Endothelial cell of umbilical vein (primary cell): ENCODE data around the gene SIAH3. TPM values are rescaled to one million over a fixed set of nuclear protein-coding genes. Genes with fewer than 3 reads are reported as not detected.

Experiments
- BruUV-seq: library from RNA; stranded (reverse); fragments of 400-500 nt; replicated peaks from 2 replicates; lab custom pipeline; 2021; lab: Mats Ljungman, UMichigan
- CTCF ChIA-PET: fragments of 300-600, 350-600 bp; sonication (Branson Sonifier 250); formaldehyde crosslinking; loops from one replicate; lab custom pipeline; 2021; ENCODE audit warnings: antibody characterized with exemption, inconsistent platforms; lab: Charles Lee
- POLR2A ChIA-PET: fragments of 300-600, 350-600 bp; sonication (Branson Sonifier 250); formaldehyde crosslinking; loops from one replicate; lab custom pipeline; 2021; ENCODE audit warnings: antibody characterized with exemption, inconsistent platforms; lab: Charles Lee
- DNase-seq: peaks from one replicate; pipeline ENCODE4 v3.0.0-alpha.2; 2011; ENCODE audit warnings: low read depth, low spot score
- FAIRE-seq: peaks from 2 replicates; lab custom pipeline; 2011; peaks lifted over from hg19 to GRCh38; lab: Jason Lieb, UNC
- H2AFZ ChIP-seq: 2 replicates; pipeline ENCODE4 v1.6.0; 2012; ENCODE audit warnings: low read depth, low read length, control low read depth, inconsistent platforms
- H3K27ac ChIP-seq: 2 replicates; pipeline ENCODE4 v1.5.1; 2011; ENCODE audit warnings: low read depth, mild to moderate bottlenecking, control low read depth, low read length, moderate library complexity; ENCODE audit not compliant: insufficient read depth
- H3K27me3 ChIP-seq, 2 experiments: 2 replicates each; pipeline versions ENCODE4 v1.6.0 to v1.6.1; 2011; ENCODE audit warnings: low read length in 2 of 2, mixed read lengths in 1 of 2; ENCODE audit not compliant: control insufficient read depth in 2 of 2, insufficient read depth in 2 of 2
- H3K36me3 ChIP-seq, 2 experiments: 2 replicates in 1 of 2; 3 replicates in 1 of 2; pipeline ENCODE4 v1.5.1; 2011; ENCODE audit warnings: low read length in 2 of 2, mild to moderate bottlenecking in 1 of 2, moderate library complexity in 1 of 2; ENCODE audit not compliant: control insufficient read depth in 2 of 2, insufficient read depth in 2 of 2; ENCODE audit errors: extremely low read depth in 1 of 2
- H3K4me1 ChIP-seq: 3 replicates; pipeline ENCODE4 v1.5.1; 2011; ENCODE audit warnings: mild to moderate bottlenecking, low read length; ENCODE audit not compliant: control insufficient read depth, insufficient read depth; ENCODE audit errors: extremely low read depth
- H3K4me2 ChIP-seq: 2 replicates; pipeline ENCODE4 v1.6.1; 2011; ENCODE audit warnings: low read length, control low read depth, mixed read lengths; ENCODE audit not compliant: insufficient read depth
- H3K4me3 ChIP-seq, 3 experiments: fragments of 200-600 bp in 1 of 3; sonication (generic), shearing (Covaris generic) in 1 of 3; replicated peaks in 1 of 3; 2 replicates each; pipeline ENCODE4 v1.5.1; 2011 to 2016; ENCODE audit warnings: control low read depth in 3 of 3, low read length in 3 of 3, mild to moderate bottlenecking in 2 of 3, inconsistent platforms in 1 of 3, low read depth in 1 of 3, moderate library complexity in 1 of 3; ENCODE audit not compliant: insufficient read depth in 1 of 3
- H3K79me2 ChIP-seq: 2 replicates; pipeline ENCODE4 v1.6.0; 2012; ENCODE audit warnings: low read length, inconsistent platforms; ENCODE audit not compliant: control insufficient read depth, insufficient read depth
- H3K9ac ChIP-seq: replicated peaks from 2 replicates; pipeline ENCODE3; 2011; ENCODE audit warnings: low read length, control low read depth; ENCODE audit not compliant: insufficient read depth; ENCODE audit errors: extremely low read depth
- H3K9me1 ChIP-seq: replicated peaks from 3 replicates; pipeline ENCODE4 v1.6.0; 2011; ENCODE audit warnings: mild to moderate bottlenecking, low read length; ENCODE audit not compliant: control insufficient read depth, insufficient read depth; ENCODE audit errors: extremely low read depth
- H3K9me3 ChIP-seq: replicated peaks from 2 replicates; pipeline ENCODE4 v1.5.1; 2012; ENCODE audit warnings: low read length, inconsistent platforms; ENCODE audit not compliant: control insufficient read depth, insufficient read depth
- H4K20me1 ChIP-seq: replicated peaks from 2 replicates; pipeline ENCODE3; 2011; ENCODE audit warnings: mild to moderate bottlenecking, low read length; ENCODE audit not compliant: control insufficient read depth, insufficient read depth; ENCODE audit errors: extremely low read depth
- CTCF ChIP-seq, 2 donors: IDR thresholded peaks; 1 replicate in 1 of 2; 2 replicates in 1 of 2; pipeline ENCODE4 v1.5.1; 2011; ENCODE audit warnings: low read length in 2 of 2, mild to moderate bottlenecking in 2 of 2, moderate library complexity in 2 of 2, control low read depth in 1 of 2, inconsistent platforms in 1 of 2, low read depth in 1 of 2; ENCODE audit not compliant: insufficient read depth in 1 of 2; ENCODE audit errors: extremely low read depth in 1 of 2
- EZH2 ChIP-seq: IDR thresholded peaks from 2 replicates; pipeline ENCODE4 v1.6.1; 2012; ENCODE audit warnings: borderline replicate concordance, low read depth, mild to moderate bottlenecking, moderate library complexity, low read length, inconsistent platforms; ENCODE audit not compliant: severe bottlenecking
- FOS ChIP-seq: IDR thresholded peaks from 2 replicates; pipeline ENCODE4 v1.6.1; 2011; ENCODE audit warnings: mild to moderate bottlenecking, low read length, moderate library complexity, borderline replicate concordance; ENCODE audit not compliant: insufficient read depth
- GATA2 ChIP-seq: IDR thresholded peaks from 2 replicates; pipeline ENCODE4 v1.7.0; 2011; ENCODE audit warnings: low read depth, mild to moderate bottlenecking, moderate library complexity, mixed read lengths, low read length; ENCODE audit not compliant: insufficient read length, insufficient read depth
- JUN ChIP-seq: IDR thresholded peaks from 2 replicates; pipeline ENCODE4 v1.6.1; 2011; ENCODE audit warnings: borderline replicate concordance, low read depth; ENCODE audit not compliant: insufficient read length, insufficient read depth
- MAX ChIP-seq: IDR thresholded peaks from 2 replicates; pipeline ENCODE4 v1.6.1; 2011; ENCODE audit not compliant: insufficient read depth, insufficient read length
- MYC ChIP-seq: IDR thresholded peaks from one replicate; pipeline ENCODE4 v1.6.1; 2011; ENCODE audit warnings: mild to moderate bottlenecking, low read depth, low read length
- POLR2A ChIP-seq: IDR thresholded peaks from 2 replicates; pipeline ENCODE4 v1.6.1; 2012; ENCODE audit warnings: low read depth, mild to moderate bottlenecking, control low read depth, low read length
- POLR2AphosphoS5 ChIP-seq: IDR thresholded peaks from 2 replicates; pipeline ENCODE4 v1.6.1; 2012; ENCODE audit warnings: low read depth, mild to moderate bottlenecking, control low read depth, low read length, moderate library complexity; ENCODE audit not compliant: insufficient read depth
- dilution Hi-C: fragments of 300-500 bp; cut with MboI; formaldehyde crosslinking; loops from one replicate; pipeline ENCODE4 v1.15.0; 2019; ENCODE audit warnings: low sequenced_read_pairs; ENCODE audit not compliant: extremely low pct_ligation_motif_present
- intact Hi-C: fragments of 100-400 bp; cut with micrococcal nuclease; formaldehyde crosslinking; loops from one replicate; pipeline ENCODE4 v1.10.0; 2022
- polyA plus RNA-seq, 4 experiments: library from polyadenylated mRNA; depleted of rRNA in 3 of 4; stranded (reverse) in 3 of 4; unstranded in 1 of 4; fragments of >200 nt; gene quantifications; 2 replicates each; pipeline versions ENCODE4 v1.2.1 to v1.2.3, GENCODE V29; 2011 to 2012; ENCODE audit warnings: missing spikeins in 1 of 4
- total RNA-seq: library from RNA; stranded (reverse); gene quantifications from 2 replicates; pipeline ENCODE4 v1.2.3, GENCODE V29; 2021

The SIAH3 gene
- total and polyA plus RNA-seq, 2 donors (not counting 3 experiments of a cell fraction or from before 2014, with no cell fraction given) = 0.03 TPM; not detected in 1

- Histone ChIP-seq H3K9ac (no peak overlapping the region), H4K20me1 (no peaks in the 10 kb centered on the region), H3K27ac (no peak overlapping the region), H3K9me3 (no peaks in the 10 kb centered on the region), H3K36me3 (no peaks in the 10 kb centered on the region), H3K79me2 (no peaks in the 10 kb centered on the region), H2AFZ (no peak overlapping the region), H3K27me3 (no peaks in the 10 kb centered on the region), H3K9me1 (no peaks in the 10 kb centered on the region), H3K4me3 (no peak overlapping the region), H3K4me1 (no peaks in the 10 kb centered on the region), H3K4me2 (no peak overlapping the region)
- intact Hi-C loops (no loop called here), dilution Hi-C loops (no loop called here)
- CTCF ChIA-PET = no interaction called here
- FAIRE-seq = no peak
- no peak for DNase-seq
- POLR2A ChIA-PET = no interaction called here
- no TSS peak for BruUV-seq
- TF ChIP-seq MYC = no peak
- no peak for TF ChIP-seq POLR2A
- TF ChIP-seq POLR2AphosphoS5 = no peak
- no peak for TF ChIP-seq JUN
- TF ChIP-seq EZH2 = no peak
- TF ChIP-seq FOS = no peak
- no peak for TF ChIP-seq CTCF (IDR thresholded peaks at IDR 0.05; ENCODE audit: extremely low read depth in 1 of 2, insufficient read depth in 1 of 2, low read depth in 1 of 2, low read length in 2 of 2)
- no peak for TF ChIP-seq GATA2
- no peak for TF ChIP-seq MAX
These were observed 58.7 kb downstream of the SIAH3 start for GRCh38 chr13:45792827-45793303.
